ENCODE data around the gene FAM171A1.
"Not testable (repeated sequence)": the region's sequence is repeated elsewhere in the genome, so short reads cannot be mapped to it uniquely, and the experiment has no call there.

FAM171A1 gene

GRCh38 chr10:15214237-15214636 lies 156.9 kb downstream of the FAM171A1 start:
- no peak for DNase-seq (ENCODE audit: low read depth in 2 of 3, low spot score in 2 of 3)

DNA sequence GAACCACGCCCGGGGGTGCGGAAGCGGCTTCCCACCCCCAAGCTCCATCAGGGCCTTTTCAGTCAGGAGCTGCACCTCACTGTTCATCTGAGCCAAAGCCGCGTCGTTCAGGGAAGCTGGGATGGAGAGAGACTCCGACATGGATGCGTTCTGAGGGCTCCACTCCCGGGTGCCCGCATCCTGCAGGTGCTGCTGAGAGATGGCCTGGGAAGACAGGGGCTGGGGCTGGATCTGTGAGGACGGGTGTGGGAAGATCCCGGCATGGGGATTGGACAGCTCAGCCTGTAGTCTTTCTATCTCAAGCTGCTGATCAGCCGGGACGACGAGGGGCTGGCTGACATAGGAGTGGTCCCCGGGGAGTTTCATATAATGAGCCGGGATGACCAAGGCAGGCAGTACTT lies 157.6 kb downstream of the FAM171A1 start:
- DNase-seq (ENCODE audit: low read depth in 2 of 3, low spot score in 2 of 3) = no peak

GRCh38 chr10:15211464-15211979 lies 159.6 kb downstream of the FAM171A1 start:
- no peak for DNase-seq (ENCODE audit: low read depth in 2 of 3, low spot score in 2 of 3)

GRCh38 chr10:15210521-15210920 lies 160.6 kb downstream of the FAM171A1 start:
- no peak for DNase-seq (ENCODE audit: low read depth in 2 of 3, low spot score in 2 of 3)

DNA sequence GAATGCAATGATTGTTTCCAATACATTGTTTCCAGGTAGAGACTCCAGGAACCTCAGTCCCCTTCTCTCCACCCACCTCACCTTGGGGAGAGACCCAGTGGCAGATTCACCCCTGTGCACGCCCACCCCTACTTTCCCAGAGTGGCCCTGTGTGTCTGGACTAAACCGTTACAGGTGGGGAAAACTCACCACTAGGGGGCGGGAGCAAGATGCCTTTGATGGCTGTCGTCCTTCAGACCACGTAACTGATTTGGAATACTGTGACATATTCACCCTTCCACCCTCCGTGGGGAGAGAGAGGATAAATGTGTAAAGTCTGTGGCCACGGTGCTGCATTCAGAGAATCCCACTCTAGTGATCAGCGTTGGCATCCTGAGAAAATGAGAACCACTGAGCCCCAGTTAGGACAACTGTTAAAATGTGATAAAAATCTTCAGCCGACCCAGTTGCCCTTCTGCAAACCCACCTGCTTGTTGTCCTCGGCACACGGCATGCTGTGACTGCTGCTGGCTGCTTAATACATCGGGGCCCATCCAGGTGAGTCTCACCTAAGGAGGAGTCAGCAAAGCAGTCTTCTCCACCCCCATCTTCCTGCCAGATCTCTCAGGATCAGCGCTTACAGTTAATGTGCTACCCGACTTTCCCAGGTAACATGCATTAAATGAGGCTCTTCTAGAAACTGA lies 161.1 kb downstream of the FAM171A1 start:
- peak; percentile 25 to 70 (median 64) for DNase-seq (ENCODE audit: low read depth in 2 of 3, low spot score in 2 of 3)

GRCh38 chr10:15208221-15208620 lies 162.9 kb downstream of the FAM171A1 start:
- DNase-seq (ENCODE audit: low read depth in 2 of 3, low spot score in 2 of 3) = no peak

- DNase-seq (ENCODE audit: low read depth in 2 of 3, low spot score in 2 of 3) = not testable (repeated sequence)
Measured at GRCh38 chr10:15207410-15207809, 163.7 kb downstream of the FAM171A1 start.

DNA sequence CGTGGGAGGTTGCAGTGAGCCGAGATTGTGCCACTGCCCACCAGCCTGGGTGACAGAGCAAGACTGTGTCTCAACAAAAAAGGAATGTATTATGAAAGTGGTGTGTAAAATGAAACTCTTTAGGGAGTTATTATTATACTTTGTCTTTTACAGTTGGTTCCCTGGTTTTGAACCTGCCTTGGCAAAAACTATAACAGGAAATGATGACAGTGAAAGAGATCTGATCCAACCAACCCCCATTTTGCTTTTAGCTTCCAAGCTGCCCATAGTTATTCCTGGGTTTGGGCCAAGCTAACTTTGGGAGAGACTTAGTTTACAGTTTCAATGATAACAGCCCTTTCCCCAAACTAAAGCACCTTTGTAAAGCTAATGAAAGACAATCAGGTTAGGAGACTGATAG lies 168.4 kb downstream of the FAM171A1 start:
- DNase-seq (ENCODE audit: low read depth in 2 of 3, low spot score in 2 of 3) = no peak

GRCh38 chr10:15202301-15202621 lies 168.8 kb downstream of the FAM171A1 start:
- DNase-seq (ENCODE audit: low read depth in 2 of 3, low spot score in 2 of 3) = not testable (repeated sequence)

DNA sequence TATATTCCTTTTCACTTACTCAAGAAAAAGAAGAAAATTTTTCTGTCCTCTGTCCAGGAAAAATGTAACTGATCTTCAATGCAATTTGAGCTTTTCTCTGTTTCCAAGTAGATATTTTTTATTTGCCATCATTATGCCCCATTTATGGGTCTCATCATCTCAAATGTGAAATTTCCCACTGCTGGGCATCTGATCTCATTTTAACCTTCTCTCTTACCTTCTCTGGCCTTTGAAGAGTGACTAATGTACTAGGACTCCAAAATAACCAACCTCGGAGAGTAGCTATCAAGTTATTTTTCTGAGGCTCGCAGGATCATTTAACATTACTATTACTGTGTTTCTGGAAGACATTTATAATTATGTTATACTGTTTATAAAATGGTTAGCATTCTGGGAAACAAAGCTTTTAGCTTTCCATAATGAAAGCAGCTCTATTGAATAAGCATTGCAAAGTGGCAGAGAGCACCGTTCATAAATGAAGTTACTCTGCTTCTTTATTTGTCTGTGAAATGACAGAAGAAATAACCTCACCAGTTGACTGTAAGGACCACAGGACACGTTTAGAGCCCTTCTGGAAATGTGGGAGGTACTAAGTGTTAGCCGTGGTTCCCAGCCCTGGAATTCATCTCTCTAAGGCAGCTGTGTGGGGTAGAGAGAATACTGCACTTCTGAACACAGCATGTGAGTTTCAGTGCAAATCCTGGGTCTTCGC lies 169.3 kb downstream of the FAM171A1 start:
- DNase-seq (ENCODE audit: low read depth in 2 of 3, low spot score in 2 of 3) = no peak

GRCh38 chr10:15200626-15201025 lies 170.5 kb downstream of the FAM171A1 start:
- no peak for DNase-seq (ENCODE audit: low read depth in 2 of 3, low spot score in 2 of 3)

DNA sequence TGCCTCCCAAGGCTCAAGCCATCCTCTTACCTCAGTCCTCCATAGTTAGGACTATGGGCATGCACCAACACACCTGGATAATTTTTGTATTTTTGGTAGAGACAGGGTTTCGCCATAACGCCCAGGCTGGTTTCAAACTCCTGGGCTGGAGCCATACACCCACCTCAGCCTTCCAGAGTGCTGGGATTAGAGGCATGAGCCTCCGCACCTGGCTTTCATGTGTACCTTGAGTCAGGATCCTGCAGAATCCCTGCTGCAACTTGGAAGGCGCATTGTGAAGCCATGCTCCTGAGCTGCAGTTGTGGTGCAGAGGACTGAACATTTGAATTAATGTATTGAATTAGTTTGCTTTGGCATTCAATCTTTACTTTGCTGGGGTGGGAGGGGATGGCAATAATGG lies 173.2 kb downstream of the FAM171A1 start:
- DNase-seq (ENCODE audit: low read depth in 2 of 3, low spot score in 2 of 3) = no peak

DNA sequence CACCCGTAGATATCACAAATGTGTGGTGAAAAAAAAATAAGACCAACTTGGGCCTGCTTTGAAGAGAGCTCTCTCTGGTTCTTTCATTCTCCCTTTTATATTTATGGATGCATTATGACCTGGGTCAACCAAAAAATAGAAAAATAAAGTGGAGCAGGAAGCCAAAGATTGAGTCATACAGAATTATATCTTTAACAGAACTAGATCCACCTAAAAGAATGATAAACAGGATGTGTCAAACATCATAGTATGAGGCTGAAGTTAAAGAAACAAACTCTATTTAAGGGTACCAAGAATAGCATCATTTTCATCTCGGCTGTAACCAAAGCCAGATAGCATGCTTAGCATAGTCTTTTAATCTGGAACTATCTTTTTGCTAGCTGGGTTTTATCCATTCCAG lies 173.8 kb downstream of the FAM171A1 start:
- no peak for DNase-seq (ENCODE audit: low read depth in 2 of 3, low spot score in 2 of 3)

DNA sequence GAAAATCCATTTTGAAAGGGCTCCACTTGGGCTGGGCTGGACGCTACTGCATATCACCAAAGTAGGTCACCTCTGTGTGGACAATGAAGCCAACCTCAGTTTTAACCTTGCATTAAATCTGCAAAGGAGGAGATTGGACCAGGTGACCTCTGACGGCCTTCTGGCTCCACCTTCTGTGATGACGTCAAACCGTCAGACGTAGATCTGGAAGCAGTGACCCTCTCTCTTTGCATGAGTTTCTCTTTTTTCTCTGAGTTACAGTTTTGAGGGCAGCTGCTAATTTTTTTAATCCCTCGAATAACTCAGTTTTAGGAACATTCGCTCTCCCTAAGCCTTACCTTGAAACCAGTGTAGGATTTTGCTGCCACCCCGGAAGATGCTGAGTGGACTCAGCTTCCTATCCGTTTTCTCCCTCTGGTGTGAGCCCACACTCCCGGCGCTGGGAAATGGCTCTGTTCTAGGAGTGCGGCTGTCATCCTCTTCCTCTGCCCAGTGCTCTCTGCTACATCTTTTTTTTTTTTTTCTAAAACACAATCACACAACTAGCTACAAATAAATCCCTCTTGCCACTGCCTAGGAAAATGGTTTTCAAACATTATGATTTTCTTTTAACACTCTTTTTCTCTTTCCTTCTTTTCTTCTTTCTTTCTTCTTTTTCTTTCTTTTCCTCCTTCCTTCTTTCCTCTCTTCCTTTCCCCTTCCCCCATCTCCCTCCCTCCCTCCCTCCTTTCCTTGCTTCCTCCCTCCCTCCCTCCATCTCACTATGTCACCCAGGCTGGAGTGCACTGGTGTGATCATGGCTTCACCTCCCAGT lies 174.9 kb downstream of the FAM171A1 start:
- no peak for DNase-seq (ENCODE audit: low read depth in 2 of 3, low spot score in 2 of 3)

DNA sequence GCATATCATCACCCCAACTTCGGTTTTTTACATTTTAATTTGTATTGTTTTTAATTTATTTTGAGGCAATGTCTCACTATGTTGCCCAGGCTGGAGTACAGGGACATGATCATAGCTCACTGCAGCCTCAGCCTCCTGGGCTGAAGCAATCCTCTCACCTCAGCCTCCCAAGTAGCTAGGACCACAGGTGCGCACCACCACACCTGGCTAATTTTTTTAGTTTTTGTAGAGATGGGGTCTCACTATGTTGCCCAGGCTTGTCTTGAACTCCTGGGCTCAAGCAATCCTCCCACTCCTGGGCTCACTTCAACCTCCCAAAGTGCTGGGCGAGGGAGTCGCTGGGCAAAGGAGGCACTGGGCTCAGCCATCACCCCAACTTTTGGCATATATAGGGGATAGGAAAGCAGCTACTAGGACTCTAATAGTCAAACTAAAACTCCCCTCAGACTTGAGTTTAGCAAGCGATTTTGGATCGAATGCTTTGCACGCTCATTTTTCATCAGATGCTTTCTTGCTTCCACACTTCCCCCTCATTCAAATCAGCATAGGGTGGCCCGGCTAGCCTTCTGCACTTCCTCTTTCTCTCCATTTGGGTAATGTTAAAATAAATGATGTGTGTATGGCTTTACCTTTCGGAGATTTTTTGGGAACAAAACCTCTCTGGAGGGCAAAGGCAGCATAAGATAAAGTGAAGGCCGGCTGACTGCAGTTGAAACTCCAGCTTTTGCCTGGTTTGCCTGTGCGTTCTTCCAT lies 181.8 kb downstream of the FAM171A1 start:
- no peak for DNase-seq (ENCODE audit: low read depth in 2 of 3, low spot score in 2 of 3)

GRCh38 chr10:15188603-15189002 lies 182.5 kb downstream of the FAM171A1 start:
- no peak for DNase-seq (ENCODE audit: low read depth in 2 of 3, low spot score in 2 of 3)

GRCh38 chr10:15183689-15184481 lies 187.2 kb downstream of the FAM171A1 start:
- DNase-seq (ENCODE audit: low read depth in 2 of 3, low spot score in 2 of 3) = no peak

GRCh38 chr10:15182540-15183207 lies 188.4 kb downstream of the FAM171A1 start:
- DNase-seq (ENCODE audit: low read depth in 2 of 3, low spot score in 2 of 3) = no peak

DNA sequence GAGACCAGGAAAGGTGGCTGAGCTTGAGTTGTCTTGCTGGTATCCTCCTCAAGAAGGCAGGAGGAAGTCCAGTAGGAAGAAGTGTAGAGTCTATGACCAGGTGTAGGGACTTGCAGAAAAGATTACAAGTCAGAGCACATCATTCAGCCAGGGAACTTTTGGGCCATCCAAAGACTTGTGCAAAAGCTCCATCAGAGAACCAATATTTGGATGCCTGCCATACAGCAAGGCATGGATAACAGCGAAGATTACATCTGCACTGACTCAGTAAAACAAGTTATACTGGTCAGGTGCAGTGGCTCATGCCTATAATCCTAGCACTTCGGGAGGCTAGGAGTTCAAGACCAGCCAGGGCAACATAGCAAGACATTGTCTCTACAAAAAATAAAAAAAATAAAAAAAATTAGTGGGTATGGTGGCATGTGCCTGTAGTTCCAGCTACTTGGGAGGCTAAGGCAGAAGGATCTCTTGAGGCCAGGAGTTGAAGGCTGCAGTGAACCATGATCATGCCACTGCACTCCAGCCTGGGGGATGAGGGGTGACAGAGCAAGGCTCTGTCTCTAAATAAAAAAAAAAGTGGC lies 189.4 kb downstream of the FAM171A1 start:
- DNase-seq (ENCODE audit: low read depth in 2 of 3, low spot score in 2 of 3) = no peak
